Gastrocnemius medialis (tissue), 4 donors: ENCODE results near the gene GKN2.

Experiments
- CTCF ChIP-seq, 5 experiments: fragments of 450-650 bp in 3 of 5; fragments of 200-600 bp in 2 of 5; sonication (generic) in 2 of 5; IDR thresholded peaks in 4 of 5; conservative IDR thresholded peaks in 1 of 5; 1 replicate in 4 of 5; 2 replicates in 1 of 5; pipeline ENCODE4 v1.5.1; 2016 to 2019; ENCODE audit warnings: antibody characterized with exemption in 5 of 5, mild to moderate bottlenecking in 3 of 5, moderate library complexity in 3 of 5
- POLR2A ChIP-seq, 2 donors: fragments of 450-650 bp; IDR thresholded peaks; one replicate each; pipeline ENCODE4 v1.6.1; 2017; ENCODE audit warnings: antibody characterized with exemption in 2 of 2, mild to moderate bottlenecking in 2 of 2, moderate library complexity in 2 of 2

GRCh38 chr2:68917034-68917718 is 35.5 kb downstream of the GKN2 start:
- TF ChIP-seq CTCF (IDR thresholded peaks at IDR 0.05 in 4 of 5, conservative IDR thresholded peaks at IDR 0.05 in 1 of 5): no peak
- no peak for TF ChIP-seq POLR2A (IDR thresholded peaks at IDR 0.05)
